Left ventricle myocardium inferior (tissue), 1 donor: ENCODE measurements around the gene A3GALT2. TPM values are rescaled to one million over a fixed set of nuclear protein-coding genes. Genes with fewer than 3 reads are reported as not detected.
A peak's percentile ranks its signal among the peaks of the same experiment; 100 is the strongest.

Experiments
- DNase-seq: peaks from one replicate; pipeline ENCODE4 v3.0.0-alpha.2; 2020
- H3K27ac ChIP-seq: fragments of 200-600 bp; replicated peaks from 2 replicates; pipeline ENCODE4 v1.8.0; 2021
- H3K27me3 ChIP-seq: fragments of 200-600 bp; 2 replicates; pipeline ENCODE4 v1.8.0; 2021; ENCODE audit warnings: low read depth
- H3K36me3 ChIP-seq: fragments of 200-600 bp; 2 replicates; pipeline ENCODE4 v1.8.0; 2021
- H3K4me1 ChIP-seq: fragments of 200-600 bp; 2 replicates; pipeline ENCODE4 v1.8.0; 2021
- H3K4me3 ChIP-seq: fragments of 200-600 bp; 2 replicates; pipeline ENCODE4 v1.8.0; 2021; ENCODE audit warnings: mild to moderate bottlenecking, moderate library complexity
- H3K9me3 ChIP-seq: fragments of 200-600 bp; replicated peaks from 2 replicates; pipeline ENCODE4 v1.8.0; 2021
- CTCF ChIP-seq: fragments of 200-600 bp; IDR thresholded peaks from 2 replicates; pipeline ENCODE4 v1.8.0; 2021; ENCODE audit warnings: antibody characterized with exemption, mild to moderate bottlenecking, borderline replicate concordance
- intact Hi-C: fragments of 100-400 bp; cut with micrococcal nuclease; formaldehyde crosslinking; loops from one replicate; pipeline ENCODE4 v1.11.0; 2022
- total RNA-seq: library from RNA; stranded (reverse); fragmentation: NEBNext Ultra II Directional; extraction: Animal tissue kit (Norgen Biotek cat#: 25700); gene quantifications from one replicate; pipeline ENCODE4 v1.2.1, GENCODE V29; 2021
- donor health status: DM: no; HTN: yes; CAD: no; lungs with severe emphysema.

A3GALT2 gene
- total RNA-seq, 1 donor from 2014 or later, result not detected

GRCh38 chr1:33342041-33342723 lies 21.3 kb upstream of the A3GALT2 start:
- Histone ChIP-seq H3K4me3 (peak overlapping the region; percentile 46), H3K27me3 (no peaks in the 10 kb centered on the region), H3K4me1 (peaks cover 100% of the 10 kb centered on the region), H3K36me3 (peaks cover 10% of the 10 kb centered on the region), H3K9me3 (no peaks in the 10 kb centered on the region), H3K27ac (peak overlapping the region; percentile 99)
- no peak for TF ChIP-seq CTCF
- DNase-seq, result peak; percentile 80
- intact Hi-C loops, result no loop called here

- no peaks in the 10 kb centered on the region for H3K27me3 ChIP-seq
- intact Hi-C loops, result no loop called here
- no peaks in the 10 kb centered on the region for H3K9me3 ChIP-seq
- H3K4me1 ChIP-seq, result peaks cover 100% of the 10 kb centered on the region
- peak overlapping the region; percentile 46 for H3K4me3 ChIP-seq
- TF ChIP-seq CTCF, result no peak
- H3K27ac ChIP-seq, result peak overlapping the region; percentile 99
- peaks cover 10% of the 10 kb centered on the region for H3K36me3 ChIP-seq
- DNase-seq, result no peak
These were observed 20.3 kb upstream of the A3GALT2 start for GRCh38 chr1:33341190-33341589.

- DNase-seq, result no peak
- TF ChIP-seq CTCF, result peak; percentile 23
- peak overlapping the region; percentile 99 for H3K27ac ChIP-seq
- H3K4me1 ChIP-seq, result peaks cover 100% of the 10 kb centered on the region
- peak overlapping the region; percentile 47 for H3K4me3 ChIP-seq
- no peaks in the 10 kb centered on the region for H3K27me3 ChIP-seq
- no peaks in the 10 kb centered on the region for H3K9me3 ChIP-seq
- peaks cover 18% of the 10 kb centered on the region for H3K36me3 ChIP-seq
- intact Hi-C loops, result no loop called here
These were observed 18.5 kb upstream of the A3GALT2 start for GRCh38 chr1:33339413-33339812.

- no peak for TF ChIP-seq CTCF
- peaks cover 100% of the 10 kb centered on the region for H3K4me1 ChIP-seq
- peak; percentile 57 for DNase-seq
- intact Hi-C loops, result no loop called here
- H3K27ac ChIP-seq, result peak overlapping the region; percentile 99
- H3K4me3 ChIP-seq, result peak overlapping the region; percentile 47
- H3K9me3 ChIP-seq, result no peaks in the 10 kb centered on the region
- no peaks in the 10 kb centered on the region for H3K27me3 ChIP-seq
- H3K36me3 ChIP-seq, result peaks cover 16% of the 10 kb centered on the region
These were observed 17.7 kb upstream of the A3GALT2 start for GRCh38 chr1:33338440-33339211.

GRCh38 chr1:33338048-33338439 lies 17.1 kb upstream of the A3GALT2 start:
- no peak for DNase-seq
- Histone ChIP-seq H3K27ac (peak overlapping the region; percentile 99), H3K4me3 (peak overlapping the region; percentile 47), H3K36me3 (peaks cover 17% of the 10 kb centered on the region), H3K27me3 (no peaks in the 10 kb centered on the region), H3K9me3 (no peaks in the 10 kb centered on the region), H3K4me1 (peaks cover 100% of the 10 kb centered on the region)
- intact Hi-C loops, result no loop called here
- TF ChIP-seq CTCF, result no peak
